H1 (cell line): ENCODE measurements around the gene VWA5B2. TPM values are rescaled to one million over a fixed set of nuclear protein-coding genes. Genes with fewer than 3 reads are reported as not detected.

Source experiments
- CTCF ChIA-PET: fragments of 300-600 bp; sonication (Branson Sonifier 250); formaldehyde crosslinking; loops from one replicate; lab custom pipeline; 2021; ENCODE audit not compliant: partially characterized antibody; lab: Charles Lee
- POLR2A ChIA-PET: fragments of 300-600 bp; sonication (Branson Sonifier 250); formaldehyde crosslinking; loops from one replicate; lab custom pipeline; 2021; ENCODE audit warnings: inconsistent platforms; ENCODE audit not compliant: partially characterized antibody; lab: Charles Lee
- DNase-seq, 2 experiments: peaks; one replicate each; pipeline versions ENCODE4 v3.0.0 to v3.0.0-alpha.2; 2010 to 2022; ENCODE audit warnings: low spot score in 2 of 2, low read depth in 1 of 2, mixed read lengths in 1 of 2
- FAIRE-seq: peaks from 2 replicates; lab custom pipeline; 2011; peaks lifted over from hg19 to GRCh38; lab: Jason Lieb, UNC
- H2AFZ ChIP-seq: 2 replicates; pipeline ENCODE4 v1.8.1; 2012; ENCODE audit warnings: low read length, inconsistent platforms
- H2AK5ac ChIP-seq: 2 replicates; pipeline ENCODE4 v1.6.1; 2013; ENCODE audit warnings: low read depth, low read length
- H2BK120ac ChIP-seq: replicated peaks from 2 replicates; pipeline ENCODE3; 2013; ENCODE audit warnings: low read depth, low read length, inconsistent platforms
- H2BK12ac ChIP-seq: 2 replicates; pipeline ENCODE4 v1.6.1; 2013; ENCODE audit warnings: low read depth, low read length
- H2BK15ac ChIP-seq: 2 replicates; pipeline ENCODE4 v1.6.1; 2013; ENCODE audit warnings: low read length
- H2BK20ac ChIP-seq: 2 replicates; pipeline ENCODE4 v1.6.1; 2013; ENCODE audit warnings: low read length
- H2BK5ac ChIP-seq: 2 replicates; pipeline ENCODE4 v1.6.1; 2013; ENCODE audit warnings: low read depth, low read length
- H3K14ac ChIP-seq: 2 replicates; pipeline ENCODE4 v1.6.1; 2013; ENCODE audit warnings: inconsistent platforms; ENCODE audit not compliant: insufficient read length
- H3K18ac ChIP-seq: 2 replicates; pipeline ENCODE4 v1.6.1; 2013; ENCODE audit warnings: low read length; ENCODE audit errors: extremely low read depth
- H3K23ac ChIP-seq: 2 replicates; pipeline ENCODE4 v1.6.1; 2013; ENCODE audit warnings: inconsistent platforms; ENCODE audit not compliant: insufficient read length
- H3K23me2 ChIP-seq: 2 replicates; pipeline ENCODE4 v1.6.1; 2013; ENCODE audit warnings: low read depth, low read length
- H3K27ac ChIP-seq: 2 replicates; pipeline ENCODE4 v1.6.1; 2011; ENCODE audit warnings: low read depth, low read length, inconsistent platforms
- H3K27me3 ChIP-seq, 4 experiments: replicated peaks in 1 of 4; 1 replicate in 1 of 4; 2 replicates in 3 of 4; pipeline versions ENCODE4 v1.6.1 to v1.8.1; 2011 to 2013; ENCODE audit warnings: low read length in 3 of 4, mild to moderate bottlenecking in 3 of 4, inconsistent platforms in 2 of 4, mixed read lengths in 2 of 4, moderate library complexity in 1 of 4; ENCODE audit not compliant: control insufficient read depth in 3 of 4, insufficient read depth in 3 of 4; ENCODE audit errors: extremely low read depth in 1 of 4
- H3K36me3 ChIP-seq, 4 experiments: 2 replicates each; pipeline versions ENCODE4 v1.6.1 to v1.8.1; 2011 to 2013; ENCODE audit warnings: mild to moderate bottlenecking in 4 of 4, low read length in 3 of 4, moderate library complexity in 2 of 4, control low read depth in 1 of 4, inconsistent platforms in 1 of 4; ENCODE audit not compliant: insufficient read depth in 4 of 4, control insufficient read depth in 2 of 4
- H3K4ac ChIP-seq: replicated peaks from 2 replicates; pipeline ENCODE3; 2013; ENCODE audit warnings: low read length, low read depth, mixed read lengths, inconsistent platforms; ENCODE audit not compliant: insufficient read length
- H3K4me1 ChIP-seq, 4 experiments: replicated peaks in 1 of 4; 1 replicate in 1 of 4; 2 replicates in 3 of 4; pipeline versions ENCODE4 v1.6.1 to v1.8.1; 2011 to 2013; ENCODE audit warnings: low read length in 3 of 4, inconsistent platforms in 2 of 4, mixed read lengths in 1 of 4; ENCODE audit not compliant: insufficient read depth in 4 of 4, control insufficient read depth in 3 of 4
- H3K4me2 ChIP-seq, 2 experiments: 2 replicates each; pipeline versions ENCODE4 v1.6.1 to v1.8.1; 2011 to 2013; ENCODE audit warnings: low read depth in 2 of 2, low read length in 2 of 2, control low read depth in 1 of 2, inconsistent platforms in 1 of 2, mild to moderate bottlenecking in 1 of 2; ENCODE audit not compliant: insufficient read depth in 1 of 2
- H3K4me3 ChIP-seq, 4 experiments: fragments of 200-600, 300-600 bp in 1 of 4; sonication (generic), shearing (Covaris generic), sonication (Bioruptor Twin) in 1 of 4; 2 replicates each; pipeline versions ENCODE4 v1.5.1 to v1.8.1; 2011 to 2016; ENCODE audit warnings: low read length in 4 of 4, low read depth in 3 of 4, control low read depth in 2 of 4, inconsistent platforms in 2 of 4, mild to moderate bottlenecking in 2 of 4, mixed read lengths in 1 of 4, moderate library complexity in 1 of 4; ENCODE audit not compliant: insufficient read depth in 2 of 4; ENCODE audit errors: extremely low read depth in 1 of 4
- H3K56ac ChIP-seq: replicated peaks from 2 replicates; pipeline ENCODE3; 2013; ENCODE audit warnings: low read depth, mild to moderate bottlenecking, mixed read lengths, low read length, inconsistent platforms; ENCODE audit not compliant: insufficient read length
- H3K79me1 ChIP-seq: 2 replicates; pipeline ENCODE4 v1.6.1; 2013; ENCODE audit warnings: low read depth, low read length, control low read depth
- H3K79me2 ChIP-seq, 2 experiments: 2 replicates each; pipeline versions ENCODE4 v1.6.1 to v1.8.1; 2012 to 2013; ENCODE audit warnings: low read length in 2 of 2, mild to moderate bottlenecking in 2 of 2, inconsistent platforms in 1 of 2; ENCODE audit not compliant: insufficient read depth in 2 of 2, control insufficient read depth in 1 of 2
- H3K9ac ChIP-seq, 4 experiments: replicated peaks in 1 of 4; 1 replicate in 1 of 4; 2 replicates in 3 of 4; pipeline versions ENCODE4 v1.6.1 to v1.8.1; 2011 to 2013; ENCODE audit warnings: low read depth in 3 of 4, low read length in 3 of 4, control low read depth in 2 of 4, mild to moderate bottlenecking in 2 of 4, moderate library complexity in 2 of 4, inconsistent platforms in 1 of 4; ENCODE audit errors: extremely low read depth in 1 of 4
- H3K9me3 ChIP-seq, 2 experiments: 2 replicates each; pipeline versions ENCODE4 v1.6.1 to v1.8.1; 2012 to 2013; ENCODE audit warnings: mild to moderate bottlenecking in 2 of 2, moderate library complexity in 2 of 2, control low read depth in 1 of 2, inconsistent platforms in 1 of 2, low read depth in 1 of 2, low read length in 1 of 2, mixed read lengths in 1 of 2; ENCODE audit not compliant: insufficient read depth in 2 of 2
- H4K20me1 ChIP-seq, 2 experiments: replicated peaks in 1 of 2; 2 replicates each; pipeline versions ENCODE3 to v1.8.1; 2011 to 2013; ENCODE audit warnings: inconsistent platforms in 2 of 2, low read length in 2 of 2, mild to moderate bottlenecking in 1 of 2; ENCODE audit not compliant: insufficient read depth in 2 of 2, control insufficient read depth in 1 of 2
- H4K5ac ChIP-seq: 2 replicates; pipeline ENCODE4 v1.6.1; 2013; ENCODE audit warnings: low read length, low read depth, mixed read lengths, inconsistent platforms; ENCODE audit not compliant: insufficient read length
- H4K8ac ChIP-seq: 2 replicates; pipeline ENCODE4 v1.8.0; 2013; ENCODE audit warnings: mild to moderate bottlenecking, moderate library complexity, low read length, inconsistent platforms; ENCODE audit not compliant: insufficient read depth; ENCODE audit errors: extremely low read depth
- H4K91ac ChIP-seq: replicated peaks from 2 replicates; pipeline ENCODE3; 2013; ENCODE audit warnings: low read length, mixed read lengths, inconsistent platforms; ENCODE audit not compliant: insufficient read length
- JUND ChIP-seq: IDR thresholded peaks from 2 replicates; pipeline ENCODE4 v1.6.1; 2011; ENCODE audit warnings: mild to moderate bottlenecking, improper control_type of control experiment, low read length
- WGBS, 2 experiments: shearing (Covaris generic) in 1 of 2; methylation state at CpG; one replicate each; pipeline versions ENCODE4 v1.1.6 to v1.1.7; 2013 to 2015; ENCODE audit warnings: low lambda C conversion rate in 2 of 2, mixed read lengths in 2 of 2, inconsistent platforms in 1 of 2, low coverage in 1 of 2, missing lambda C conversion rate in 1 of 2; ENCODE audit not compliant: insufficient replicate concordance in 2 of 2, insufficient coverage in 1 of 2, insufficient read length in 1 of 2; ENCODE audit errors: extremely low coverage in 1 of 2, missing lambda C conversion rate in 1 of 2; 5-methylcytosine and 5-hydroxymethylcytosine counted together
- polyA plus RNA-seq, 7 experiments: library from polyadenylated mRNA; depleted of rRNA in 3 of 7; stranded (reverse) in 5 of 7; unstranded in 2 of 7; fragments of >200 nt in 5 of 7; fragments of 200-250 nt in 2 of 7; gene quantifications; 1 replicate in 5 of 7; 2 replicates in 1 of 7; 4 replicates in 1 of 7; pipeline versions ENCODE4 v1.2.1 to v1.2.3, GENCODE V29; 2011 to 2013; ENCODE audit warnings: missing spikeins in 2 of 7, mixed read lengths in 2 of 7
- total RNA-seq: library from RNA; stranded (reverse); fragmentation: NEBNext Ultra II Directional; extraction: Animal tissue kit (Norgen Biotek cat#: 25700); gene quantifications from 2 replicates; pipeline ENCODE4 v1.2.1, GENCODE V29; 2021

The VWA5B2 gene
- total and polyA plus RNA-seq, 2 of the 8 experiments (the other 6 are each of a cell fraction or from before 2014, with no cell fraction given) = 0.53 to 0.56 TPM

DNA sequence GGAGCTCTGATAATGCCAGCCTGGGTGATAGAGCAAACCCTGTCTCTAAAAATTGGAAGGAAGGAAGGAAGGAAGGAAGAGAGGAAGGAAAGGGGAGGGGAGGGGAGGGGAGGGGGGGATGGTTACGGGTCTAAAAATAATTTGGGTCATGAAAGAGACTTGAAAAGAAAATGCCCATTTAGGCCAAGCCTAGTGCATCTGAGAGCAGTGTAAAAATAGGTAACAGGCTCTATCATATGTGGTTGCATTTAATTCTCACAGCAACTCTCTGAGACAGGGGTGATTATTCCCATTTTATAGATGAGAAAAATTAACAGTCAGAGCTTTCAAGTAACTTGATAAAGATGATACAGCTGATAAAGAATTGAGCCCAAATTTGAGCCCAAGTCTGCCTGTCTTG is 42.9 kb downstream of the VWA5B2 start:
- Histone ChIP-seq H3K79me2 (no peaks in the 10 kb centered on the region), H3K79me1 (no peaks in the 10 kb centered on the region; the same call in 1 of the 2 replicates), H4K91ac (no peak overlapping the region), H4K20me1 (peaks cover 0 to 5% of the 10 kb centered on the region in 2 experiments), H3K9me3 (peaks cover 0 to 3% of the 10 kb centered on the region in 2 experiments; a peak in 1 of 4 replicates), H3K4me3 (no peak overlapping the region), H3K27me3 (peaks cover 8 to 25% (median 23%) of the 10 kb centered on the region in 4 experiments), H3K36me3 (no peaks in the 10 kb centered on the region), H3K14ac (no peak overlapping the region), H4K5ac (no peak overlapping the region), H2AFZ (no peak overlapping the region), H3K56ac (no peak overlapping the region), H3K27ac (no peak overlapping the region), H2BK15ac (no peak overlapping the region), H2BK5ac (no peak overlapping the region), H3K4ac (no peak overlapping the region), H3K9ac (no peak overlapping the region), H3K23me2 (peaks cover 9% of the 10 kb centered on the region), H3K4me1 (peaks cover 0 to 7% (median 3%) of the 10 kb centered on the region in 4 experiments; a peak in 5 of 7 replicates), H2AK5ac (no peak overlapping the region), H3K4me2 (no peak overlapping the region), H2BK20ac (no peak overlapping the region), H4K8ac (no peak overlapping the region), H2BK12ac (no peak overlapping the region), H2BK120ac (no peak overlapping the region), H3K18ac (no peak overlapping the region), H3K23ac (no peak overlapping the region)
- ChIA-PET CTCF (interaction anchor here (0.9 to 1.2 kb wide), 2 partner anchors 45 to 375 kb away, joined by 3 read pairs; no protein-coding TSS in a partner anchor), POLR2A (interaction anchor here (0.6 to 1.2 kb wide), 3 partner anchors 12 to 159 kb away, joined by 3 to 4 read pairs (median 3); no protein-coding TSS in a partner anchor)
- FAIRE-seq (no peak), DNase-seq (no peak)
- WGBS, 2 experiments = no CpG with 5 or more reads among the region's 1 CpG
- no peak for TF ChIP-seq JUND
